RWPE2 (cell line): ENCODE data around the gene PTPRC.
"Not testable (repeated sequence)": the region's sequence is repeated elsewhere in the genome, so short reads cannot be mapped to it uniquely, and the experiment has no call there.

Source experiments
- ATAC-seq: fragments of 200-7000 bp; cut with Tn5 transposase; 3 replicates; pipeline ENCODE4 v1.9.1; 2021; ENCODE audit warnings: low read depth
- DNase-seq: peaks from one replicate; pipeline ENCODE4 v3.0.0-alpha.2; 2020; ENCODE audit warnings: low spot score
- H3K27ac ChIP-seq: fragments of 450-650 bp; 2 replicates; pipeline ENCODE4 v1.5.1; 2017; ENCODE audit warnings: mild to moderate bottlenecking; ENCODE audit not compliant: poor library complexity, severe bottlenecking
- H3K27me3 ChIP-seq: fragments of 250-450 bp; sonication (Bioruptor Pico); 2 replicates; pipeline ENCODE4 v1.5.1; 2021; ENCODE audit warnings: mild to moderate bottlenecking, moderate library complexity; ENCODE audit not compliant: insufficient read depth, poor library complexity, severe bottlenecking
- H3K36me3 ChIP-seq: fragments of 250-450 bp; sonication (Bioruptor Pico); 2 replicates; pipeline ENCODE4 v1.5.1; 2020; ENCODE audit warnings: low read depth, mild to moderate bottlenecking, moderate library complexity
- H3K4me1 ChIP-seq: fragments of 250-450 bp; sonication (Bioruptor Pico); 2 replicates; pipeline ENCODE4 v1.5.1; 2021; ENCODE audit warnings: mild to moderate bottlenecking, moderate library complexity; ENCODE audit not compliant: insufficient read depth, poor library complexity, severe bottlenecking
- H3K4me3 ChIP-seq: fragments of 250-450 bp; sonication (Bioruptor Pico); 2 replicates; pipeline ENCODE4 v1.5.1; 2021; ENCODE audit warnings: mild to moderate bottlenecking, moderate library complexity; ENCODE audit not compliant: severe bottlenecking
- H3K9me3 ChIP-seq: fragments of 250-450 bp; sonication (Bioruptor Pico); 2 replicates; pipeline ENCODE4 v1.5.1; 2021; ENCODE audit warnings: mild to moderate bottlenecking, moderate library complexity; ENCODE audit not compliant: severe bottlenecking
- CTCF ChIP-seq: fragments of 450-650 bp; IDR thresholded peaks from one replicate; pipeline ENCODE4 v1.5.1; 2017; ENCODE audit warnings: mild to moderate bottlenecking, moderate library complexity; ENCODE audit not compliant: poor library complexity, severe bottlenecking

Gene PTPRC

GRCh38 chr1:198598796-198599321 is 40.0 kb upstream of the PTPRC start:
- ATAC-seq (no peak), DNase-seq (no peak)
- H3K4me3 ChIP-seq, result no peak overlapping the region
- no peaks in the 10 kb centered on the region for H3K27me3 ChIP-seq
- no peaks in the 10 kb centered on the region for H3K36me3 ChIP-seq
- no peaks in the 10 kb centered on the region for H3K9me3 ChIP-seq
- H3K27ac ChIP-seq, result no peak overlapping the region
- H3K4me1 ChIP-seq, result no peaks in the 10 kb centered on the region
- no peak for TF ChIP-seq CTCF

GRCh38 chr1:198599749-198600148 is 39.1 kb upstream of the PTPRC start:
- no peaks in the 10 kb centered on the region for H3K36me3 ChIP-seq
- no peaks in the 10 kb centered on the region for H3K27me3 ChIP-seq
- H3K27ac ChIP-seq, result no peak overlapping the region
- no peaks in the 10 kb centered on the region for H3K9me3 ChIP-seq
- no peak for TF ChIP-seq CTCF
- no peak overlapping the region for H3K4me3 ChIP-seq
- no peaks in the 10 kb centered on the region for H3K4me1 ChIP-seq
- ATAC-seq, result no peak
- DNase-seq, result no peak

- peaks cover 6% of the 10 kb centered on the region for H3K4me1 ChIP-seq
- H3K36me3 ChIP-seq, result no peaks in the 10 kb centered on the region
- ATAC-seq, result no peak
Observed at GRCh38 chr1:198600906-198601305, 37.9 kb upstream of the PTPRC start.

GRCh38 chr1:198601310-198601709 is 37.5 kb upstream of the PTPRC start:
- H3K27me3 ChIP-seq, H3K9me3 ChIP-seq, H3K4me1 ChIP-seq, H3K27ac ChIP-seq, ATAC-seq, H3K4me3 ChIP-seq, H3K36me3 ChIP-seq, DNase-seq: not testable (repeated sequence)

More at GRCh38 chr1:198600906-198601305, 37.9 kb upstream of the PTPRC start:
- no peak for TF ChIP-seq CTCF
- Histone ChIP-seq H3K4me3 (no peak overlapping the region), H3K27me3 (no peaks in the 10 kb centered on the region), H3K9me3 (no peaks in the 10 kb centered on the region), H3K27ac (no peak overlapping the region)
- DNase-seq, result no peak

GRCh38 chr1:198601936-198602889 is 36.6 kb upstream of the PTPRC start:
- H3K4me1 ChIP-seq, result peaks cover 6% of the 10 kb centered on the region

More at GRCh38 chr1:198601936-198602889, 36.6 kb upstream of the PTPRC start:
- no peaks in the 10 kb centered on the region for H3K27me3 ChIP-seq
- H3K27ac ChIP-seq, result no peak overlapping the region
- no peak overlapping the region for H3K4me3 ChIP-seq
- no peaks in the 10 kb centered on the region for H3K9me3 ChIP-seq
- ATAC-seq, result no peak
- DNase-seq, result no peak
- TF ChIP-seq CTCF, result no peak
- H3K36me3 ChIP-seq, result no peaks in the 10 kb centered on the region
